Uterus (tissue), 4 donors: ENCODE results near the gene NOXO1. TPM values are rescaled to one million over a fixed set of nuclear protein-coding genes. Genes with fewer than 3 reads are reported as not detected.

Source experiments
- DNase-seq, 2 donors: peaks; one replicate each; pipeline ENCODE4 v3.0.0-alpha.2; 2019 to 2020
- H3K27ac ChIP-seq, 2 donors: fragments of 200-600 bp; sonication (generic); 1 replicate in 1 of 2; 2 replicates in 1 of 2; pipeline ENCODE4 v1.5.1; 2016 to 2018
- H3K27me3 ChIP-seq, 2 donors: fragments of 200-600 bp; sonication (generic); one replicate each; pipeline ENCODE4 v1.5.1; 2018 to 2019; ENCODE audit warnings: control low read depth in 1 of 2
- H3K36me3 ChIP-seq, 2 donors: fragments of 200-600 bp; sonication (generic); one replicate each; pipeline ENCODE4 v1.5.1; 2019; ENCODE audit warnings: control low read depth in 1 of 2
- H3K4me1 ChIP-seq, 2 donors: fragments of 200-600 bp; sonication (generic); one replicate each; pipeline ENCODE4 v1.5.1; 2018 to 2019; ENCODE audit warnings: control low read depth in 1 of 2
- H3K4me3 ChIP-seq, 2 donors: fragments of 200-600 bp; sonication (generic); 1 replicate in 1 of 2; 2 replicates in 1 of 2; pipeline ENCODE4 v1.5.1; 2018 to 2019; ENCODE audit warnings: mild to moderate bottlenecking in 1 of 2
- H3K9me3 ChIP-seq, 2 donors: fragments of 200-600 bp; sonication (generic); one replicate each; pipeline ENCODE4 v1.5.1; 2019; ENCODE audit warnings: control low read depth in 1 of 2
- CTCF ChIP-seq, 4 experiments: fragments of 200-600 bp in 2 of 4; fragments of 450-650 bp in 2 of 4; sonication (generic) in 2 of 4; IDR thresholded peaks; one replicate each; pipeline ENCODE4 v1.5.1; 2016 to 2019; ENCODE audit warnings: antibody characterized with exemption in 4 of 4, mild to moderate bottlenecking in 2 of 4, moderate library complexity in 1 of 4
- POLR2A ChIP-seq, 2 donors: fragments of 450-650 bp; IDR thresholded peaks; one replicate each; pipeline ENCODE4 v1.6.1; 2016; ENCODE audit warnings: antibody characterized with exemption in 2 of 2, mild to moderate bottlenecking in 1 of 2, moderate library complexity in 1 of 2
- intact Hi-C: fragments of 100-400 bp; cut with DNase I; formaldehyde crosslinking; loops from one replicate; pipeline ENCODE4 v1.15.1; 2023; ENCODE audit warnings: low total_unique reads
- total RNA-seq, 4 donors: library from RNA; depleted of rRNA in 3 of 4; stranded (reverse); fragments of >200 nt in 3 of 4; gene quantifications; one replicate each; pipeline versions ENCODE4 v1.1.0 to v1.2.4, GENCODE V29; 2014 to 2023
- donor health status: DM: yes; HTN: yes; CAD: no.

Gene NOXO1
- total RNA-seq, 4 donors from 2014 or later: 1.0 TPM; not detected in 3

GRCh38 chr16:1946495-1947368 lies 34.5 kb downstream of the NOXO1 start:
- Histone ChIP-seq H3K4me3 (no peak overlapping the region), H3K27ac (no peak overlapping the region), H3K9me3 (no peaks in the 10 kb centered on the region), H3K27me3 (no peaks in the 10 kb centered on the region), H3K36me3 (no peaks in the 10 kb centered on the region), H3K4me1 (peaks cover 0 to 2% of the 10 kb centered on the region in 2 donors)
- intact Hi-C loops: no loop called here
- TF ChIP-seq POLR2A (IDR thresholded peaks at IDR 0.05) (no peak), CTCF (IDR thresholded peaks at IDR 0.05) (no peak)
- no peak for DNase-seq

DNA sequence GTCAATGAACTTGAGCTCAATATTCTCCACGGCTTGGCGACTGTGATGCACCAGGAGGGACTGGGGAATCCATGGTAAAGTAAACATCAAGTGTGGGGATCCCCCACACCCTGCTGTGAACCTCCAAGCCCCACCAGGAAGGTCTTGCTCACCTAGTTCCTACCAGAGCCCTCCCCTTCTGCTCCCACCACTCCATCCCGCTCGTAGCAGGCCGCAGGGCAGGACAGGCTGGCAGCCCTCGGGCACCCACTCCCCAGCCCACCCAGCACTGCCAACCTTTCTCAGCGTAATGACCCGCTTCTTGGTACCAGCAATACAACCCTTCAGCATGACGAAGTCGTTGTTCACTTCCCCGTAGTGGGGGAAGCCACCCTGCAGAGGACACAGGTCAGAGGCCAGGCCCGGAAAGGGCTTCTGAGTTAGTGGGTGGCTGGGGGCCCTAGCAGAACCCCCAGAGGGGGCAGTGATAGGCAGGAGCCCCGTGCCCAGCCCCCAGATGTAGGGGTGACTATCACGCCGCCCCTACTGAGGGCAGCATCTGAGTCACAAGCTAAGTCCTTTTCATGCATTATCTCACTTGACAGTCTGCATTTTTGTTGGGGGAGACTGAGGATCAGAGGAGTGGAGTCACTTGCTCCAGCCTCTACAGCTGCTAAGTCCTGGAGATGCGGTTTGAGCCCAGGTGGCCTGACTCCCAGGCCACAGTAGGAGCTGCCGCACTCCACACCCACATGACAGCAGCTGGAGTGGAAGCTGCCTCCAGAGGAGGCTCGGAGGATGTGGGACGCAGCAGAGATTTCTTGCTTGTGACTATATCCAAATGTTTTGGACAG lies 35.5 kb downstream of the NOXO1 start:
- H3K4me1 ChIP-seq: peaks cover 0 to 5% of the 10 kb centered on the region in 2 donors
- H3K27ac ChIP-seq: no peak overlapping the region
- H3K4me3 ChIP-seq: no peak overlapping the region
- intact Hi-C loops: no loop called here
- no peak for DNase-seq
- H3K36me3 ChIP-seq: no peaks in the 10 kb centered on the region
- TF ChIP-seq POLR2A (IDR thresholded peaks at IDR 0.05) (no peak), CTCF (IDR thresholded peaks at IDR 0.05) (no peak)
- H3K27me3 ChIP-seq: no peaks in the 10 kb centered on the region
- no peaks in the 10 kb centered on the region for H3K9me3 ChIP-seq

DNA sequence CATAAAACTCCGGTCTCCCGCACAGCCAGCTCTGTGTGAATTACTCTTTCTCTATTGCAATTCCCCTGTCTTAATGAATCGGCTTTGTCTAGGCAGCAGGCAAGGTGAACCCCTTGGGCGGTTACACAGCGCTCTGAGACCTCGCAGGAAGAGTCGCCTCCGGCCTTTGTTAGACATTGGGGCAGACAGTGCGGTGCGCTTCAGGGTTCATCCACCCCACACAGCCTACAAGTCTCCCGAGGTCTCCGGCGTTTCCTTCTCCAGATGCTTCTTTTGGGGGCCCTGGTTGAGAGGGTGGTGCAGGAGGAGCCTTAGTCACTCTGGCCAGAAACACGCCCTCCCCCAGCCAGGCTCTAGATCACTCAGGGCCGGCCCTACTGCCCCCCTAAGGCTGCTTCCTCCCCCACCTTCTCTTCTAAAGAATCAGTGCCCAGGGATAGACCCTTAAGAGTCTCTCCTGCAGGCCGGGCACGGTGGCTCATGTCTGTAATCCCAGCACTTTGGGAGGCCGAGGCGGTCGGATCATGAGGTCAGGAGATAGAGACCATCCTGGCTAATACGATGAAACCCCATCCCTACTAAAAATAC lies 36.6 kb downstream of the NOXO1 start:
- no peak for TF ChIP-seq POLR2A (IDR thresholded peaks at IDR 0.05)
- TF ChIP-seq CTCF (IDR thresholded peaks at IDR 0.05): no peak
- Histone ChIP-seq H3K27ac (no peak overlapping the region), H3K4me3 (no peak overlapping the region), H3K9me3 (no peaks in the 10 kb centered on the region), H3K4me1 (peaks cover 0 to 5% of the 10 kb centered on the region in 2 donors), H3K27me3 (no peaks in the 10 kb centered on the region), H3K36me3 (no peaks in the 10 kb centered on the region)
- no peak for DNase-seq
- intact Hi-C loops: no loop called here

GRCh38 chr16:1942810-1943726 lies 38.2 kb downstream of the NOXO1 start, which contains the start of gene MSRB1:
Gene MSRB1 (minus strand): TSS chr16:1943199. CDS start chr16:1943156, 43 bp downstream.
- peak within 1 kb of the TSS; percentile 59 to 81 for H3K27ac ChIP-seq
- H3K36me3 ChIP-seq: no peaks in the 10 kb centered on the region
- TF ChIP-seq CTCF (IDR thresholded peaks at IDR 0.05) (peak in 1 of 4 experiments; percentile 33), POLR2A (IDR thresholded peaks at IDR 0.05) (peak; percentile 80 to 91)
- peak within 1 kb of the TSS; percentile 88 to 99 for H3K4me3 ChIP-seq
- H3K27me3 ChIP-seq: no peaks in the 10 kb centered on the region
- no peaks in the 10 kb centered on the region for H3K9me3 ChIP-seq
- intact Hi-C loops: no loop called here
- peaks cover 0 to 5% of the 10 kb centered on the region in 2 donors for H3K4me1 ChIP-seq
- peak; percentile 99 to 100 for DNase-seq
